Glomerular endothelial cell (primary cell): ENCODE measurements around the gene GPRIN3. TPM values are rescaled to one million over a fixed set of nuclear protein-coding genes. Genes with fewer than 3 reads are reported as not detected.

ENCODE experiments used
- DNase-seq: peaks from one replicate; pipeline ENCODE4 v3.0.0-alpha.2; 2011; ENCODE audit warnings: low read depth, low spot score; ENCODE audit errors: extremely low read depth
- total RNA-seq: library from RNA; depleted of rRNA; stranded (reverse); fragments of >200 nt; gene quantifications from 2 replicates; pipeline ENCODE4 v1.2.3, GENCODE V29; 2015

GPRIN3 gene
- total RNA-seq, result 5.5 and 22.9 TPM in 2 replicates

GRCh38 chr4:89307446-89308160 lies at the start of gene GPRIN3:
Gene GPRIN3, minus strand, starts transcription at chr4:89307800. Its CDS starts 57,690 bp downstream, at chr4:89250110.
- no peak for DNase-seq

- DNase-seq, result no peak
Observed at GRCh38 chr4:89357340-89357739, 49.7 kb upstream of the GPRIN3 start.

- no peak for DNase-seq
Observed at GRCh38 chr4:89356086-89356485, 48.5 kb upstream of the GPRIN3 start.

GRCh38 chr4:89353514-89353913 lies 45.9 kb upstream of the GPRIN3 start:
- no peak for DNase-seq

- no peak for DNase-seq
Observed at GRCh38 chr4:89352541-89352940, 44.9 kb upstream of the GPRIN3 start.

GRCh38 chr4:89351201-89351600 lies 43.6 kb upstream of the GPRIN3 start:
- no peak for DNase-seq

- DNase-seq, result no peak
Observed at GRCh38 chr4:89347363-89348025, 39.9 kb upstream of the GPRIN3 start.

GRCh38 chr4:89344571-89344970 lies 37.0 kb upstream of the GPRIN3 start:
- no peak for DNase-seq

GRCh38 chr4:89338206-89338605 lies 30.6 kb upstream of the GPRIN3 start:
- no peak for DNase-seq

GRCh38 chr4:89337681-89338080 lies 30.1 kb upstream of the GPRIN3 start:
- no peak for DNase-seq

- no peak for DNase-seq
Observed at GRCh38 chr4:89336818-89337420, 29.3 kb upstream of the GPRIN3 start.

GRCh38 chr4:89334830-89335229 lies 27.2 kb upstream of the GPRIN3 start:
- no peak for DNase-seq

GRCh38 chr4:89334311-89334710 lies 26.7 kb upstream of the GPRIN3 start:
- DNase-seq, result no peak

GRCh38 chr4:89331686-89332544 lies 24.3 kb upstream of the GPRIN3 start:
- DNase-seq, result no peak

GRCh38 chr4:89331197-89331596 lies 23.6 kb upstream of the GPRIN3 start:
- DNase-seq, result no peak

- DNase-seq, result no peak
Observed at GRCh38 chr4:89329280-89329679, 21.7 kb upstream of the GPRIN3 start.

GRCh38 chr4:89324671-89325070 lies 17.1 kb upstream of the GPRIN3 start:
- DNase-seq, result no peak

- no peak for DNase-seq
Observed at GRCh38 chr4:89322671-89323070, 15.1 kb upstream of the GPRIN3 start.

- no peak for DNase-seq
Observed at GRCh38 chr4:89319756-89320155, 12.2 kb upstream of the GPRIN3 start.

- DNase-seq, result peak; percentile 71
Observed at GRCh38 chr4:89316931-89317366, 9.3 kb upstream of the GPRIN3 start.

- DNase-seq, result no peak
Observed at GRCh38 chr4:89316211-89316610, 8.6 kb upstream of the GPRIN3 start.
